Suppressor macrophage treated with lipopolysaccharide for 1 hour (primary cell): ENCODE measurements around the gene PDE5A.
"Not testable (repeated sequence)": the region's sequence is repeated elsewhere in the genome, so short reads cannot be mapped to it uniquely, and the experiment has no call there.

Source experiments
- DNase-seq, 3 donors: peaks; one replicate each; pipeline ENCODE4 v3.0.0-alpha.2; 2020 to 2022

The PDE5A gene

DNA sequence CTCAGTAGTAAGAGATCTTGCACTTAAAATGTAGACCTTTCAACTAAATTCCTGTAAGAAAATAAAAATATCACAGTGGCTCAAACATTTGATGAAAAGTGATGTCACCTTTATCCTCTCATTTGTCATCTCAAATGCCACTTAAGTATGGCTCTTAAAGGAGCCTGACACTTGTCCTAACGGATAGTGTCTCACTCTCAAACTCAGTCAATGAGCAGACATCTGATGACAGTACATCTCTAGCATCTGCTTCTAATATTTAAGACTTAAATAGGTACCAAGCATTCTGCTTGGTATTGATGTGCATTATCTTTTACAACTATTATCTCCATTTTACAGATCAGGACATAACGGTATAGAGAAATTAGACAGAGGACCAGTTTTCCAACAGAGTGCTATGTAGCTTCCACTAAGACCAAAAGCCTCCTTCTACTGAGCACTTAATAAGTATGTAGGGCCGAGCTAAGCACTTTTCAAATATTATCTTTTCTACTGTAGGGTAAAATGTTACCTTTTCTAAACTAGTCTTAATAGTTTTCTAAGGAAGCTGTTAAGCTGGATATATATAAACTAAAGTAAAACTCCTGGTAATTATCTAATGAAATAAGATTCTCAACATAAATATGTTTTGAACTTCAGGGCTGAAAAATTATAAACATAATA, 110.2 kb downstream of the PDE5A start:
- no peak for DNase-seq

DNA sequence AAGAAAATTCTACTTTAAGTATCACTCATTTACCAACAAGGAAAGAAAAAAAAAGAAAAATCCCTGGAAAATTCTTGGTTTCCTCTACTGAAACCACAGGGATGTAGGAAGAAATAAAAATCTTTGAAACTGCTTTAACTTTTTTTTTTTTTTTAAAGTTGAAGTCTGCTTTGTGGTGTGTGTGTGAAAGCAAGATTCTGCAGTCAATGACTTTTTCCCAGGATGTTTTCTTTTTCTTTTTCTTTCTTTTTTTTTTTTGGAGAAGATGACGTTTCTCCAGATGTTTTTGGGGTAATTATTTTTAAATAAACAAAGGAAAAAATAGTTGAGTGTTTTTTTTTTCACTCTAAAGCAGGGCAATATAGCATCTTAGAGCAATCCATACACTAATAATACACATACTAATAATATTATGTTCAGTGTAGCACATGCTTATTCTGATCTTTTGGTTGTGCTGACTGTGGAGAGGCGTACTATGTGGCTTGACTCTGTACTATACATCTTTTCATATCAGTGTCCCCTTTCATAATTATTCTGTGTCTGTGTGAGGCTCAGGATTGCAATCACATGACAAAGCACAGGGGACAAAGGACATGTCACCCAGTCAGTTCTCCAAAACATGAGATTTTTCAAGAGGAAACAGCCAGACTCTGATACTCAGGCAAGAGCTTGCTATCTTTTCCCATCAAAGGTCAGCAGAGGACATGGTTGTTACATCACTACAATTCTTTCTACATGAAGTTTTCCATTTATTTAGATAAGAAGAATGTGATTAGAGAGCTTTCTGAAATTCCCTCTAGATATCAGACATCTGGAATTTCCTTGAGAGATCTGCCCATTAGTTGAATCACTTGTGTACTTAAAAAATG, 111.0 kb downstream of the PDE5A start:
- no peak for DNase-seq

DNA sequence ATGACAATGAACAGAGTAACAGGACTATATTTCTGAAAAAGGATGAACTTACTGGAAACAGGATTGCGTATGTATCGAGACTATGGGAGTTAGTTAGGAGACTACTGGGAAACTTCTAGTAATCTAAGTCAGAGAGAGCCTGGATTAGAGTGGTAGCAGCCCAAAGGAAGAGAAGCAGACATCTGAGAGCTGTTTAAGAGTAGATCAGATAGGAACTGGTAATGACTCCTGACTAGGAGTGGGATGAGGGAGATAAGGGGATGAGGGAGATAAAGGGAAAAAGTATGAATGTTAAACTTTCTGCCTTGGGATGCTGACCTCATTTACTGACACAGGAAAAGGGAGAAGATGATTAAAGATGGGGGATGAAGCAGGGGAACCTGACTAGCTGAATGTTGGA, 116.2 kb downstream of the PDE5A start:
- DNase-seq: no peak

GRCh38 chr4:119510395-119511149, 118.0 kb downstream of the PDE5A start:
- DNase-seq: no peak

GRCh38 chr4:119508281-119508680, 120.3 kb downstream of the PDE5A start:
- DNase-seq: no peak

DNA sequence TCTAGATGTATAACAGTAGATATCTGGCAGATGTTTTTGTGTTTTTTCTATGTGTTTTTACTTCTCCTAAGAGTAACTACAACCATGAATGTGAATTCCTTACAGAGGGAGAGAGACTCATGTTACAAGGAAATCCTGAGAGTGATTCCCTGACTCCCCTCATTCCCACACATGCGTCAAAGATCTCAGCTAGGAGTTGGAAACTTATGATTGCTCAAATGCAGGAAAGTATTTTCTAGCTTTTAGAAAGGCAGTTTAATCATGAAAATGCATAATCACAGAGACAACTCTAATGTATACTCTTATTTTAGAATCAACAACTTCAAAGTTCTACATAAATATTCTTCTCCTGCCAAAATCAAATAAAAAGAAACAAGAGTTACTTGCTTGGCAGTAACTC, 121.8 kb downstream of the PDE5A start:
- no peak for DNase-seq

GRCh38 chr4:119504616-119505015, 124.0 kb downstream of the PDE5A start:
- DNase-seq: no peak

GRCh38 chr4:119501740-119502139, 126.9 kb downstream of the PDE5A start:
- no peak for DNase-seq

DNA sequence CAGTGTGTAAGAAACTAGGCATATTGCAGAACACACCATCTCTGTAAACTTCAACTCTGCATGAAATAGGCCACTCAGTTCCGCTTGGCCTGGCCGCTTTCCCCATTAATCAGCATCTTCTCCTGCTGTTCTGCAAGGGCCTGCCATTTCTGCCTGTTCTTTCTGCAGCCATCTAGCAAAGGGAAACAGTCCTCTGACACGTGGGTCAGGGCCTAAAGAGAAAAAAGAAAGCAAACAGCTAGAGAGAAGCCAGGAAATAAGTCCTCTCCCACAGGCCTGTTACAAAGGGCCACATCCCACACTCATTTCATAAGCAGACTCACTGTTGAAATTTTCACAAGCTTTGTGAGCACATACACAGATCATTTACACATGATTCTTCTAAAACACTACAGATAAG, 130.1 kb downstream of the PDE5A start:
- DNase-seq: peak in 2 of 3 donors; percentile 3 to 7

- no peak for DNase-seq
Observed at GRCh38 chr4:119493886-119494285, 134.7 kb downstream of the PDE5A start.

DNA sequence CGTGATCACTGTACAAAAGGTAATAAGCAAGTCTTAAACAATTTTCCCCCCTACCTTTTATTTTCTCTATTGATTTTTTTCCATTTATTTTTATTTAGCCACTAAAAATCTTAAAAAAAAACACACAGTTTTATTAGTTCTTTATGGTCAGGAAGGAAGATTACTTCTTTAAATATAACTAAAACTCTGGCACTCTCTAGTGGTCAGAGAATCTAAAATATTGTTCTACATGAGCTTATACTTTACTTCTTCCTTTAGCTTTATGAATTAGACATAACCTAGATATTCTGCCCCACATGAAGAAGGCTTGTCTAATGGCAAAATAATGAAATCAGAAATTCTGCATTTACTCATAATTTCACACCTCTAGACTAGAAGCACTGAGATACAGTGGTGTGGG, 135.2 kb downstream of the PDE5A start:
- DNase-seq: peak in 1 of 3 donors; percentile 15

DNA sequence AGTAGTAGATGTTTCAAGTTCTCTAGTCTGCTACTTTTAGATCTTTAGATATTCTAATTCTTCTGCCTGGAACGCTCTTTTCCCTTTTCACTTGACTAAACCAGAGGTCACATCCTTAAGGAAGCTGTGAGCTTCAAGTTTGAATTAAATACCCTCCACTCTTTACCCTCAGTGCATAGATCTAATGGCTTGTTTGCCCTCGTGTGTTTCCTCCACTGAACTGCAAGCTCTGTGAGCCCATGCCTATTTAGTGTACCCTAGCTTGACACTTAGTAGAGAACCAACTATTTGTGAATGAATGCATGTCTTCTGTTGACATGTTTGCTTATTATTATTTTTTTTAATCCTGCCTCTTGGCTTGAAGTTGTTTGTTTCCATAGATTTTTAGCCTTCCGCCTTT, 138.3 kb downstream of the PDE5A start:
- no peak for DNase-seq

DNA sequence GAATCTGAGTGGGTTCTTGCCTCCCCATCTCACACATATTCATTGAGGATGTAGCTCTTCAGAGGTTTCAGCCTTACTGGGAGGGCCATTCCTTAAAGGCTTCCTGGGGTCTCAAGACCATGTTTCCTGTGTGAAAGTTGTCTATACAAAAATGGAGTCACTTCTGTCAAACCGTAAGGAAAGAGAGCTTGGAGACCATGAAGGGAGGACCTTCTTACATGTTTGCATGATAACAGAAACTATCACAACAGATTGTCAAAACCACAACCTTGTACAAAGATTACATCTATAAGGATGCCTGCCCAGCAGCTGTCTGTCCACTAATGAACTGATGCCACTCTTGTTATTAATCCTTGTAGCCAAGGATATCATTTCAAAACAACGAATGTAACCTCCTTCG, 139.3 kb downstream of the PDE5A start:
- no peak for DNase-seq

GRCh38 chr4:119480331-119480730, 148.3 kb downstream of the PDE5A start:
- no peak for DNase-seq

DNA sequence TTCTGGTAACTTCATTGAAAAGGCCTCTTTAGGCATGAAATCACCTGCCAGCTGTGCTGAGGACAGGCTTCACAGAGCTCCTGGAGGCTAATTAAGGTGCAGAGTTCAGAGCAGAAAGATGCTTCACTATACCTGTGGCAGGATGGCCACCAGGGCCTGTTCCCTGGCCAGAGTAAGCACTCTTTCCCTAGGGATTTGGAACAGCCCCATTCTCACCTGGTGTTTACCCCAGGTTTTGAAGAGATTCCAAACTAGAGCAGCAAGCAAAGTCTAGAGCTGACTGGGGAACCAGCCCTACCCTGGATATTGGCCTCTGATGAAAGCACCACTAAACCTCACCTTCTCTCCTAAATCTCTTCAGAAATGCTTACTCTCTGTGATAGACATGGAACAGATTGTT, 148.8 kb downstream of the PDE5A start:
- DNase-seq: no peak

- no peak for DNase-seq
Observed at GRCh38 chr4:119479180-119479808, 149.3 kb downstream of the PDE5A start.

DNA sequence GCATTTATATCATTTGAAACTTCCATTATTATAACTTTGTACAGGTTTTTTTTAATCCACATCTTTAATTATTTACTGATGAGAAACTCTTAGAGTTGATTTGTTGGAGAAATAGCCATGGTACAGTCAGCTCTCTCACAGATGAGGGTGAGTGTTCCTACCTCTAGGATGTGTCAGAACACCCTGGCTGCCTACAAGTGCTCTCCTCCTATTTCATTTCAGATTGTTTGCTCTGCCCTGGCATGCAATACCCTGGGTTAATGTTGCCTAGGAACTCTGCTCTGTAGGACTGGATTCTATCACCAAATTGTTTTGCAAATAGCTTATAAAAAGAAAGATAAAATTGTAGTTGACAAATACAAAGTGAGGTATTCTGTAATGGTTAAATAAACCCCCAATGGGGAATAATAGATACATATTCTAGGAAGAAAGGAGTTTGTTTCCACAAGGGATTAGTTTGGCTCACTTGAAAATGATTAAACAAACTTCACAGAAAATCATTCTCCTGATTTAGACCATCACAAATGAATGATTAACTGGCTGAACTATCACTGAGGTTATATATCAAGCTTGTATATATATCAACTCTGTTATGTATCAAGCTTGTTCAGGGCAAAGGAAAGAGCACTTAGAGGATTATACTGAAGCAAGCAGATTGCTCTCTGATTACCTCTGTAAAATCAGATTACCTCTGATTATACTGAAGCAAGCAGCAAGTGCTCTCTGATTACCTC, 150.0 kb downstream of the PDE5A start:
- no peak for DNase-seq

GRCh38 chr4:119477412-119478053, 151.1 kb downstream of the PDE5A start:
- no peak for DNase-seq

- no peak for DNase-seq
Observed at GRCh38 chr4:119471259-119471658, 157.3 kb downstream of the PDE5A start.

DNA sequence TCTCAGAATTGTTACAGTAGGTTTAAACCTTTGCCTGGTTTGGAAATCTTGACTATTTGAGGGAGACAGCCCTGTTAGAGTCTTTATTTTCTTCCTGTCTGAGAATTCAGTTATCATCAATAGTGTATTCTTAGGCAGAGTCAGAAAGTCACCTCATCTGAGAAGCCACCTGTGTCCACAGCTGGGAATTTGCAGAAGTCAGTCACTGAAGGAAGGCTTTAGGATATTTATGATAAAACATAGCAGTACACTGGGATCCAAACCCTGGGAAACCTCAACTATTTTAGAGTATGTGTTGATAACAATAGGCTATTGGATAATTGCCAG, 157.9 kb downstream of the PDE5A start:
- not testable (repeated sequence) for DNase-seq

DNA sequence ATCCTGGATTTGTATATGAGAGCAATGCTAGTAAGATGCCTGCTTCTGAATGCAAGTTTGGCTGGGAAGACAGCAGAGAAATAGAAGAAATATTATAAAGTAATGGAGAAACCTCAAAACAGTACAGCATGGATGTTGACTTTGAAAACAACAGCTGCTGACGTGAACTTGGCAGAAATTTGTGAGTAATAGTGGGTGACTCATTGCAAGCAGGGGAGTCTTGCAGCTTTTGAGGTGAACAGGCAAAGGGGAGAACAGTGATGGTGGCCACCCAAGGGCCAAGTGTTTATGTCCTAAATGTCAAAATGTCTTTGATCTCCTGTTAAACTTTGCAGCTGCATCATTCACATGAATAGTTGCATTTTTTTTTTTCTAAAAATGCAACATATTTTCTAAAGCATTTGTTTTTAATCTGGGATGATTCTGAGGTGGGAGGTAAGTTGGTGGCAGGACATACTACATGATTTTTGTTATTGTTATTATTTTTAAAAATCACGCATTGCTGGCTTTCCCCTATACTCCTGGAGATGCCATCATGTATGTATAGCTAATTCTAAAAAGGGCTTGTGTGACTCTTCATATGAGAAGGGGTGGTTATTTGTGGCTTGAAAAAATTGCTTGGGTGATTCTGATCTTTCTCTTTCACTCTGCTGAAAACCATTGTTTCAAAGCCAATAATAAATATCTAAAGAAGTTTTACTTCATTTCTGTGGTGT, 158.4 kb downstream of the PDE5A start:
- DNase-seq: not testable (repeated sequence)
